ENCODE data around the gene MEF2D.

DNA sequence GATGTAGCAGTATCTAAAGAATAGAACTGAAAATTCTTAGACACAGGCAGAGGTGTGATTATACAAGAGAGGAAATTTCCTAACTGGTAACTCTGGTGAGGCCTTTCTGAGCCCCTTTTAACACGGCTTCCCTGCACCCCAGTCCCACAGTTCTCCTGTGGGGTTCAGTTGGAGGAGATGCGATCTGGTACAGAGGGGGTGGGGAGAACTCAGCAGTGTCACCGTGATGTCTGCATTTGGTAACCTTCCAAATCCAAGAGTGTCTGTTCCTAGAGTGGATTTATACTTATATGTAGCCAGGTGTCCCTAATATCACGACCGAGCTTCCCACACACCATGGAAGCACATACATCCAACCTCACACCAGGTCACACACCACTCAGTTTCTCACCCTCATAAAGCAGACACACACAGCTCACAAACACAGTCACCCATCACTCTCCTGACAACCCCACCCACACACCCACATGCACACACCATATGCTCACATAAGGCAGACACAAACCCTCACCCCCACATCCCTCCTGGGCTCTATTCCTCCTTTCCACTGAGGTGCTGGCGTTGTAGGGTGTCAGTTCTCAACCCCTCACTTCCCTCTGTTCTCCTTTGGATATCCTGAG is 83.1 kb downstream of the MEF2D start:
- TF ChIP-seq, protein P1, sequence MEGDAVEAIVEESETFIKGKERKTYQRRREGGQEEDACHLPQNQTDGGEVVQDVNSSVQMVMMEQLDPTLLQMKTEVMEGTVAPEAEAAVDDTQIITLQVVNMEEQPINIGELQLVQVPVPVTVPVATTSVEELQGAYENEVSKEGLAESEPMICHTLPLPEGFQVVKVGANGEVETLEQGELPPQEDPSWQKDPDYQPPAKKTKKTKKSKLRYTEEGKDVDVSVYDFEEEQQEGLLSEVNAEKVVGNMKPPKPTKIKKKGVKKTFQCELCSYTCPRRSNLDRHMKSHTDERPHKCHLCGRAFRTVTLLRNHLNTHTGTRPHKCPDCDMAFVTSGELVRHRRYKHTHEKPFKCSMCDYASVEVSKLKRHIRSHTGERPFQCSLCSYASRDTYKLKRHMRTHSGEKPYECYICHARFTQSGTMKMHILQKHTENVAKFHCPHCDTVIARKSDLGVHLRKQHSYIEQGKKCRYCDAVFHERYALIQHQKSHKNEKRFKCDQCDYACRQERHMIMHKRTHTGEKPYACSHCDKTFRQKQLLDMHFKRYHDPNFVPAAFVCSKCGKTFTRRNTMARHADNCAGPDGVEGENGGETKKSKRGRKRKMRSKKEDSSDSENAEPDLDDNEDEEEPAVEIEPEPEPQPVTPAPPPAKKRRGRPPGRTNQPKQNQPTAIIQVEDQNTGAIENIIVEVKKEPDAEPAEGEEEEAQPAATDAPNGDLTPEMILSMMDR (IDR thresholded peaks at IDR 0.05): no peak
- TF ChIP-seq POLR2A (IDR thresholded peaks at IDR 0.05): no peak

Measured in right lobe of liver (tissue), 4 donors.